SU-DHL-6 (cell line): ENCODE results near the gene SP140.
"Not testable (repeated sequence)": the region's sequence is repeated elsewhere in the genome, so short reads cannot be mapped to it uniquely, and the experiment has no call there.

Experiments used
- EZH2phosphoT487 ChIP-seq: fragments of 200-600 bp; sonication (generic), shearing (Covaris generic); conservative IDR thresholded peaks from 2 replicates; pipeline ENCODE4 v1.6.1; 2018; ENCODE audit warnings: mild to moderate bottlenecking, antibody characterized with exemption, low read length, moderate library complexity, mixed read lengths
- TF ChIP-seq, protein P1 (sequence below): fragments of 200-600 bp; sonication (generic); IDR thresholded peaks from one replicate; pipeline ENCODE4 v1.5.1; 2017; ENCODE audit warnings: antibody characterized with exemption, mild to moderate bottlenecking, low read length, moderate library complexity; ENCODE audit not compliant: insufficient read depth, poor library complexity, severe bottlenecking

- TF ChIP-seq, protein P1, sequence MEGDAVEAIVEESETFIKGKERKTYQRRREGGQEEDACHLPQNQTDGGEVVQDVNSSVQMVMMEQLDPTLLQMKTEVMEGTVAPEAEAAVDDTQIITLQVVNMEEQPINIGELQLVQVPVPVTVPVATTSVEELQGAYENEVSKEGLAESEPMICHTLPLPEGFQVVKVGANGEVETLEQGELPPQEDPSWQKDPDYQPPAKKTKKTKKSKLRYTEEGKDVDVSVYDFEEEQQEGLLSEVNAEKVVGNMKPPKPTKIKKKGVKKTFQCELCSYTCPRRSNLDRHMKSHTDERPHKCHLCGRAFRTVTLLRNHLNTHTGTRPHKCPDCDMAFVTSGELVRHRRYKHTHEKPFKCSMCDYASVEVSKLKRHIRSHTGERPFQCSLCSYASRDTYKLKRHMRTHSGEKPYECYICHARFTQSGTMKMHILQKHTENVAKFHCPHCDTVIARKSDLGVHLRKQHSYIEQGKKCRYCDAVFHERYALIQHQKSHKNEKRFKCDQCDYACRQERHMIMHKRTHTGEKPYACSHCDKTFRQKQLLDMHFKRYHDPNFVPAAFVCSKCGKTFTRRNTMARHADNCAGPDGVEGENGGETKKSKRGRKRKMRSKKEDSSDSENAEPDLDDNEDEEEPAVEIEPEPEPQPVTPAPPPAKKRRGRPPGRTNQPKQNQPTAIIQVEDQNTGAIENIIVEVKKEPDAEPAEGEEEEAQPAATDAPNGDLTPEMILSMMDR = not testable (repeated sequence)
- not testable (repeated sequence) for TF ChIP-seq EZH2phosphoT487
Observed at GRCh38 chr2:230222829-230223228, 2.7 kb upstream of the SP140 start.
